Nephron (organoid): ENCODE data around the gene MLEC.
"Not testable (repeated sequence)": the region's sequence is repeated elsewhere in the genome, so short reads cannot be mapped to it uniquely, and the experiment has no call there.

Source experiments
- H3K27ac Mint-ChIP-seq, 3 experiments: 2 replicates each; pipeline ENCODE4 v1.8.0; 2020; ENCODE audit warnings: mixed read lengths in 3 of 3, mild to moderate bottlenecking in 2 of 3, moderate library complexity in 1 of 3
- H3K27me3 Mint-ChIP-seq: 2 replicates; pipeline ENCODE4 v1.8.0; 2021; ENCODE audit warnings: low read depth, mild to moderate bottlenecking, moderate library complexity, mixed read lengths
- H3K36me3 Mint-ChIP-seq: 2 replicates; pipeline ENCODE4 v1.8.0; 2020; ENCODE audit warnings: low read depth, mixed read lengths
- H3K4me1 Mint-ChIP-seq: 2 replicates; pipeline ENCODE4 v1.8.0; 2020; ENCODE audit warnings: mixed read lengths
- H3K4me3 Mint-ChIP-seq, 3 experiments: 2 replicates each; pipeline ENCODE4 v1.8.0; 2020; ENCODE audit warnings: mild to moderate bottlenecking in 3 of 3, mixed read lengths in 3 of 3, moderate library complexity in 2 of 3
- H3K9me3 Mint-ChIP-seq: 2 replicates; pipeline ENCODE4 v1.8.0; 2020; ENCODE audit warnings: mixed read lengths
- CTCF ChIP-seq, 3 experiments: fragments of 200-600 bp; sonication (generic); IDR thresholded peaks; one replicate each; pipeline ENCODE4 v1.5.0; 2021; ENCODE audit warnings: antibody characterized with exemption in 3 of 3; ENCODE audit not compliant: unreplicated experiment in 3 of 3

MLEC gene

GRCh38 chr12:120666571-120667390, 20.2 kb upstream of the MLEC start:
- H3K4me1 Mint-ChIP-seq = peaks cover 5% of the 10 kb centered on the region
- H3K36me3 Mint-ChIP-seq = no peaks in the 10 kb centered on the region
- H3K27me3 Mint-ChIP-seq = no peaks in the 10 kb centered on the region
- H3K4me3 Mint-ChIP-seq = no peak overlapping the region
- peak overlapping the region in 2 of 3 experiments; percentile 20 to 46 for H3K27ac Mint-ChIP-seq
- no peaks in the 10 kb centered on the region for H3K9me3 Mint-ChIP-seq
- TF ChIP-seq CTCF (IDR thresholded peaks at IDR 0.05; ENCODE audit: unreplicated experiment in 3 of 3) = no peak

- Mint-ChIP-seq H3K27ac (peak overlapping the region in 1 of 3 experiments; percentile 4), H3K36me3 (no peaks in the 10 kb centered on the region), H3K27me3 (no peaks in the 10 kb centered on the region), H3K9me3 (no peaks in the 10 kb centered on the region), H3K4me1 (peaks cover 5% of the 10 kb centered on the region), H3K4me3 (no peak overlapping the region)
- no peak for TF ChIP-seq CTCF (IDR thresholded peaks at IDR 0.05; ENCODE audit: unreplicated experiment in 3 of 3)
Observed at GRCh38 chr12:120668091-120668867, 18.7 kb upstream of the MLEC start.

- H3K4me1 Mint-ChIP-seq = peaks cover 5% of the 10 kb centered on the region
- no peaks in the 10 kb centered on the region for H3K27me3 Mint-ChIP-seq
- no peak overlapping the region for H3K4me3 Mint-ChIP-seq
- no peaks in the 10 kb centered on the region for H3K36me3 Mint-ChIP-seq
- TF ChIP-seq CTCF (IDR thresholded peaks at IDR 0.05; ENCODE audit: unreplicated experiment in 3 of 3) = no peak
- H3K9me3 Mint-ChIP-seq = no peaks in the 10 kb centered on the region
- H3K27ac Mint-ChIP-seq = peak overlapping the region; percentile 82 to 87 (median 83)
Observed at GRCh38 chr12:120668868-120669840, 17.8 kb upstream of the MLEC start.

- not testable (repeated sequence) for H3K4me3 Mint-ChIP-seq, H3K4me1 Mint-ChIP-seq, H3K27ac Mint-ChIP-seq, H3K36me3 Mint-ChIP-seq, H3K9me3 Mint-ChIP-seq, H3K27me3 Mint-ChIP-seq
Observed at GRCh38 chr12:120670237-120670636, 16.7 kb upstream of the MLEC start.

- Mint-ChIP-seq H3K4me3 (no peak overlapping the region), H3K27ac (no peak overlapping the region), H3K27me3 (no peaks in the 10 kb centered on the region), H3K4me1 (peaks cover 5% of the 10 kb centered on the region), H3K9me3 (no peaks in the 10 kb centered on the region), H3K36me3 (no peaks in the 10 kb centered on the region)
- TF ChIP-seq CTCF (IDR thresholded peaks at IDR 0.05; ENCODE audit: unreplicated experiment in 3 of 3) = no peak
Observed at GRCh38 chr12:120670667-120671066, 16.3 kb upstream of the MLEC start.
